WTC11 (cell line): Measurements from ENCODE around the gene ERICH4. TPM values are rescaled to one million over a fixed set of nuclear protein-coding genes. Genes with fewer than 3 reads are reported as not detected.
A peak's percentile ranks its signal among the peaks of the same experiment; 100 is the strongest.
"Not testable (repeated sequence)": the region's sequence is repeated elsewhere in the genome, so short reads cannot be mapped to it uniquely, and the experiment has no call there.

ENCODE experiments used
- ATAC-seq: fragments of 200-7000 bp; cut with Tn5 transposase; 2 replicates; pipeline ENCODE4 v1.10.0; 2021; ENCODE audit warnings: mild to moderate bottlenecking, moderate library complexity
- CTCF ChIA-PET: fragments of 300-600 bp; sonication (Branson Sonifier 250); formaldehyde crosslinking; loops from one replicate; lab custom pipeline; 2021; ENCODE audit warnings: antibody characterized with exemption; lab: Charles Lee
- POLR2A ChIA-PET: fragments of 350-600 bp; sonication (Branson Sonifier 250); formaldehyde crosslinking; loops from one replicate; lab custom pipeline; 2021; ENCODE audit warnings: antibody characterized with exemption; lab: Charles Lee
- DNase-seq: peaks from one replicate; pipeline ENCODE4 v3.0.0; 2021; ENCODE audit warnings: low spot score
- H3K27ac Mint-ChIP-seq: 2 replicates; pipeline ENCODE4 v1.8.0; 2021; ENCODE audit warnings: mixed read lengths
- H3K27me3 Mint-ChIP-seq: 2 replicates; pipeline ENCODE4 v1.8.0; 2021; ENCODE audit warnings: low read depth, mild to moderate bottlenecking, moderate library complexity, mixed read lengths
- H3K36me3 Mint-ChIP-seq: 2 replicates; pipeline ENCODE4 v1.8.0; 2021; ENCODE audit warnings: mixed read lengths
- H3K4me1 Mint-ChIP-seq: 2 replicates; pipeline ENCODE4 v1.8.0; 2022; ENCODE audit warnings: mixed read lengths
- H3K4me3 Mint-ChIP-seq: 2 replicates; pipeline ENCODE4 v1.8.0; 2021; ENCODE audit warnings: mild to moderate bottlenecking, moderate library complexity, mixed read lengths
- H3K9me3 Mint-ChIP-seq: 2 replicates; pipeline ENCODE4 v1.8.0; 2021; ENCODE audit warnings: mixed read lengths
- E2F1 ChIP-seq: sonication (generic); formaldehyde crosslinking; IDR thresholded peaks from 2 replicates; pipeline ENCODE4 v1.8.0; 2022; ENCODE audit warnings: mild to moderate bottlenecking, missing genetic modification reagents
- E2F4 ChIP-seq: sonication (generic); formaldehyde crosslinking; IDR thresholded peaks from 2 replicates; pipeline ENCODE4 v1.8.1; 2022; ENCODE audit warnings: low read depth, mild to moderate bottlenecking, moderate library complexity, missing genetic modification reagents, borderline replicate concordance
- FOXP1 ChIP-seq: sonication (generic); formaldehyde crosslinking; IDR thresholded peaks from 2 replicates; pipeline ENCODE4 v1.8.0; 2022; ENCODE audit warnings: missing genetic modification reagents, mild to moderate bottlenecking, moderate library complexity, borderline replicate concordance
- FOXP4 ChIP-seq: sonication (generic); formaldehyde crosslinking; IDR thresholded peaks from 2 replicates; pipeline ENCODE4 v1.8.0; 2022; ENCODE audit warnings: mild to moderate bottlenecking, missing genetic modification reagents
- IRF1 ChIP-seq: sonication (generic); formaldehyde crosslinking; IDR thresholded peaks from 2 replicates; pipeline ENCODE4 v1.8.0; 2023; ENCODE audit warnings: missing genetic modification reagents
- PRDM15 ChIP-seq: sonication (generic); formaldehyde crosslinking; IDR thresholded peaks from 2 replicates; pipeline ENCODE4 v1.8.0; 2022; ENCODE audit warnings: missing genetic modification reagents
- TP53 ChIP-seq: sonication (generic); formaldehyde crosslinking; IDR thresholded peaks from 2 replicates; pipeline ENCODE4 v1.8.1; 2023; ENCODE audit warnings: mild to moderate bottlenecking, missing genetic modification reagents
- ZMAT4 ChIP-seq: fragments of 250-450 bp; sonication (Bioruptor Pico); IDR thresholded peaks from 2 replicates; pipeline ENCODE4 v1.9.0; 2021; ENCODE audit warnings: mild to moderate bottlenecking
- ZNF138 ChIP-seq: sonication (generic); formaldehyde crosslinking; conservative IDR thresholded peaks from 2 replicates; pipeline ENCODE4 v1.8.1; 2022; ENCODE audit warnings: mild to moderate bottlenecking, moderate library complexity, missing genetic modification reagents
- ZNF232 ChIP-seq: sonication (generic); formaldehyde crosslinking; IDR thresholded peaks from 2 replicates; pipeline ENCODE4 v1.8.0; 2022; ENCODE audit warnings: mild to moderate bottlenecking, missing genetic modification reagents
- ZNF263 ChIP-seq: sonication (generic); formaldehyde crosslinking; IDR thresholded peaks from 2 replicates; pipeline ENCODE4 v1.8.1; 2022; ENCODE audit warnings: low read depth, mild to moderate bottlenecking, moderate library complexity, missing genetic modification reagents
- ZNF396 ChIP-seq: fragments of 250-450 bp; sonication (Bioruptor Pico); IDR thresholded peaks from 2 replicates; pipeline ENCODE4 v1.8.0; 2021; ENCODE audit warnings: mild to moderate bottlenecking, moderate library complexity, borderline replicate concordance
- ZNF512 ChIP-seq: sonication (generic); formaldehyde crosslinking; IDR thresholded peaks from 2 replicates; pipeline ENCODE4 v1.8.1; 2022; ENCODE audit warnings: missing genetic modification reagents, borderline replicate concordance
- total RNA-seq: library from RNA; stranded (reverse); gene quantifications from 3 replicates; pipeline ENCODE4 v1.2.3, GENCODE V29; 2021

ERICH4 gene
- total RNA-seq, 1 experiment from 2014 or later, result 0.24 TPM

- TF ChIP-seq E2F4, result no peak
- TF ChIP-seq E2F1 (CRISPR knock-in tag), result no peak
- no peak for TF ChIP-seq TP53
- no peak for TF ChIP-seq ZNF396 (CRISPR knock-in tag)
- no peak for TF ChIP-seq FOXP4 (CRISPR knock-in tag)
- no peak for TF ChIP-seq ZNF263 (CRISPR knock-in tag)
- TF ChIP-seq ZNF232 (CRISPR knock-in tag), result no peak
- no peak for TF ChIP-seq FOXP1 (CRISPR knock-in tag)
- no peak for TF ChIP-seq ZMAT4 (CRISPR knock-in tag)
- TF ChIP-seq IRF1 (CRISPR knock-in tag), result no peak
Observed at GRCh38 chr19:41408256-41408655, 34.7 kb upstream of the ERICH4 start (continued).

GRCh38 chr19:41408846-41409245 is 34.1 kb upstream of the ERICH4 start:
- ChIA-PET POLR2A (interaction anchor here (0.7 to 1.9 kb wide), 4 partner anchors 18 to 348 kb away, joined by 4 to 10 read pairs (median 7); partner anchors contain the start of genes B3GNT8 and DMAC2), CTCF (interaction anchor here (0.6 to 3.8 kb wide), 17 partner anchors 11 to 162 kb away, joined by 3 to 25 read pairs (median 6); partner anchors contain the start of genes B3GNT8, B9D2 and DMAC2)
- DNase-seq, H3K36me3 Mint-ChIP-seq, ATAC-seq, H3K27ac Mint-ChIP-seq, H3K4me3 Mint-ChIP-seq, H3K9me3 Mint-ChIP-seq, H3K27me3 Mint-ChIP-seq: not testable (repeated sequence)
- peaks cover 13% of the 10 kb centered on the region for H3K4me1 Mint-ChIP-seq

GRCh38 chr19:41409288-41409687 is 33.7 kb upstream of the ERICH4 start:
- CTCF ChIA-PET, result interaction anchor here (1.4 to 3.8 kb wide), 9 partner anchors 15 to 154 kb away, joined by 6 to 25 read pairs (median 14); partner anchors contain the start of genes B3GNT8, B9D2 and DMAC2
- no peak for DNase-seq

More at GRCh38 chr19:41409288-41409687, 33.7 kb upstream of the ERICH4 start:
- TF ChIP-seq E2F1 (CRISPR knock-in tag) (no peak), PRDM15 (no peak), ZNF512 (CRISPR knock-in tag) (no peak), ZNF396 (CRISPR knock-in tag) (no peak), ZNF138 (no peak)
- Mint-ChIP-seq H3K9me3 (no peaks in the 10 kb centered on the region), H3K36me3 (no peaks in the 10 kb centered on the region), H3K27me3 (no peaks in the 10 kb centered on the region), H3K27ac (peak overlapping the region; percentile 22; the same call in 1 of the 2 replicates), H3K4me3 (no peak overlapping the region), H3K4me1 (peaks cover 13% of the 10 kb centered on the region)
- POLR2A ChIA-PET, result no interaction called here
- ATAC-seq, result no peak
